Measurements from ENCODE around the gene GSG1L. TPM values are rescaled to one million over a fixed set of nuclear protein-coding genes. Genes with fewer than 3 reads are reported as not detected.

The GSG1L gene
- total RNA-seq, 5 donors from 2014 or later (not counting 1 experiment from before 2014, with no cell fraction given) = not detected

GRCh38 chr16:27793249-27793622 lies 270.3 kb downstream of the GSG1L start:
- ATAC-seq (replicated peaks in 1 of 4) (no peak), DNase-seq (no peak)
- Mint-ChIP-seq H3K4me3 (no peak overlapping the region), H3K4me1 (no peaks in the 10 kb centered on the region), H3K9me3 (peaks cover 0 to 3% (median 0%) of the 10 kb centered on the region in 3 donors), H3K36me3 (no peaks in the 10 kb centered on the region), H3K27me3 (peaks cover 7 to 14% of the 10 kb centered on the region in 2 donors), H3K27ac (no peak overlapping the region)
- Histone ChIP-seq H3K36me3 (ENCODE audit: control insufficient read depth in 2 of 2, extremely low read depth in 1 of 2, insufficient read depth in 1 of 2, low read length in 1 of 2) (no peaks in the 10 kb centered on the region), H3K27me3 (replicated peaks in 1 of 2; ENCODE audit: control insufficient read depth in 2 of 2, extremely low read depth in 1 of 2, insufficient read depth in 2 of 2, low read length in 1 of 2) (peaks cover 0 to 21% of the 10 kb centered on the region in 2 experiments), H3K4me3 (ENCODE audit: control insufficient read depth in 1 of 2, extremely low read depth in 1 of 2, low read length in 1 of 2) (no peak overlapping the region), H3K4me1 (ENCODE audit: control insufficient read depth in 1 of 2, extremely low read depth in 1 of 2, insufficient read depth in 2 of 2, low read length in 2 of 2) (no peaks in the 10 kb centered on the region), H3K9me3 (no peaks in the 10 kb centered on the region), H3K27ac (ENCODE audit: low read length) (no peak overlapping the region)
- POLR2A ChIA-PET = no interaction called here
- CTCF ChIA-PET = no interaction called here

- H3K36me3 Mint-ChIP-seq = no peaks in the 10 kb centered on the region
- no peak overlapping the region for H3K27ac ChIP-seq (ENCODE audit: low read length)
- H3K36me3 ChIP-seq (ENCODE audit: control insufficient read depth in 2 of 2, extremely low read depth in 1 of 2, insufficient read depth in 1 of 2, low read length in 1 of 2) = no peaks in the 10 kb centered on the region
- DNase-seq (no peak), ATAC-seq (replicated peaks in 1 of 4) (no peak)
- no peak overlapping the region for H3K27ac Mint-ChIP-seq
- H3K4me1 ChIP-seq (ENCODE audit: control insufficient read depth in 1 of 2, extremely low read depth in 1 of 2, insufficient read depth in 2 of 2, low read length in 2 of 2) = no peaks in the 10 kb centered on the region
- H3K4me3 ChIP-seq (ENCODE audit: control insufficient read depth in 1 of 2, extremely low read depth in 1 of 2, low read length in 1 of 2) = no peak overlapping the region
- H3K9me3 Mint-ChIP-seq = peaks cover 0 to 3% (median 0%) of the 10 kb centered on the region in 3 donors
- WGBS (ENCODE audit: insufficient coverage) = 73% methylated on average over 3 of the region's 7 CpGs
- ChIA-PET POLR2A (no interaction called here), CTCF (no interaction called here)
- H3K4me1 Mint-ChIP-seq = no peaks in the 10 kb centered on the region
- no peaks in the 10 kb centered on the region for H3K9me3 ChIP-seq
- peaks cover 4 to 14% of the 10 kb centered on the region in 2 donors for H3K27me3 Mint-ChIP-seq
- peaks cover 0 to 21% of the 10 kb centered on the region in 2 experiments for H3K27me3 ChIP-seq (replicated peaks in 1 of 2; ENCODE audit: control insufficient read depth in 2 of 2, extremely low read depth in 1 of 2, insufficient read depth in 2 of 2, low read length in 1 of 2)
- H3K4me3 Mint-ChIP-seq = no peak overlapping the region
These were observed 270.8 kb downstream of the GSG1L start for GRCh38 chr16:27792486-27793248.

GRCh38 chr16:27791404-27791719 lies 272.2 kb downstream of the GSG1L start:
- ATAC-seq (replicated peaks in 1 of 4) = no peak
- Histone ChIP-seq H3K4me1 (ENCODE audit: control insufficient read depth in 1 of 2, extremely low read depth in 1 of 2, insufficient read depth in 2 of 2, low read length in 2 of 2) (no peaks in the 10 kb centered on the region), H3K27me3 (replicated peaks in 1 of 2; ENCODE audit: control insufficient read depth in 2 of 2, extremely low read depth in 1 of 2, insufficient read depth in 2 of 2, low read length in 1 of 2) (peaks cover 0 to 19% of the 10 kb centered on the region in 2 experiments), H3K36me3 (ENCODE audit: control insufficient read depth in 2 of 2, extremely low read depth in 1 of 2, insufficient read depth in 1 of 2, low read length in 1 of 2) (no peaks in the 10 kb centered on the region), H3K9me3 (no peaks in the 10 kb centered on the region), H3K4me3 (ENCODE audit: control insufficient read depth in 1 of 2, extremely low read depth in 1 of 2, low read length in 1 of 2) (no peak overlapping the region), H3K27ac (ENCODE audit: low read length) (no peak overlapping the region)
- peaks cover 4 to 9% of the 10 kb centered on the region in 2 donors for H3K27me3 Mint-ChIP-seq
- no peaks in the 10 kb centered on the region for H3K4me1 Mint-ChIP-seq
- DNase-seq = no peak
- no peaks in the 10 kb centered on the region for H3K36me3 Mint-ChIP-seq
- ChIA-PET POLR2A (no interaction called here), CTCF (no interaction called here)
- no peak overlapping the region for H3K4me3 Mint-ChIP-seq
- H3K9me3 Mint-ChIP-seq = peaks cover 0 to 3% (median 0%) of the 10 kb centered on the region in 3 donors
- 81% methylated on average over 6 of the region's 6 CpGs for WGBS (ENCODE audit: insufficient coverage)
- H3K27ac Mint-ChIP-seq = no peak overlapping the region

GRCh38 chr16:27790546-27791403 lies 272.7 kb downstream of the GSG1L start:
- Mint-ChIP-seq H3K9me3 (peaks cover 0 to 2% (median 0%) of the 10 kb centered on the region in 3 donors), H3K27ac (no peak overlapping the region), H3K36me3 (no peaks in the 10 kb centered on the region), H3K4me1 (no peaks in the 10 kb centered on the region), H3K4me3 (no peak overlapping the region), H3K27me3 (peaks cover 2 to 6% of the 10 kb centered on the region in 2 donors)
- Histone ChIP-seq H3K27ac (ENCODE audit: low read length) (no peak overlapping the region), H3K9me3 (no peaks in the 10 kb centered on the region), H3K27me3 (replicated peaks in 1 of 2; ENCODE audit: control insufficient read depth in 2 of 2, extremely low read depth in 1 of 2, insufficient read depth in 2 of 2, low read length in 1 of 2) (peaks cover 0 to 13% of the 10 kb centered on the region in 2 experiments), H3K36me3 (ENCODE audit: control insufficient read depth in 2 of 2, extremely low read depth in 1 of 2, insufficient read depth in 1 of 2, low read length in 1 of 2) (no peaks in the 10 kb centered on the region), H3K4me3 (ENCODE audit: control insufficient read depth in 1 of 2, extremely low read depth in 1 of 2, low read length in 1 of 2) (no peak overlapping the region), H3K4me1 (ENCODE audit: control insufficient read depth in 1 of 2, extremely low read depth in 1 of 2, insufficient read depth in 2 of 2, low read length in 2 of 2) (no peaks in the 10 kb centered on the region)
- CTCF ChIA-PET = no interaction called here
- WGBS (ENCODE audit: insufficient coverage) = 92% methylated on average over 12 of the region's 12 CpGs
- ATAC-seq (replicated peaks in 1 of 4) = no peak
- no peak for DNase-seq
- POLR2A ChIA-PET = no interaction called here

GRCh38 chr16:27789595-27790241 lies 273.8 kb downstream of the GSG1L start:
- Histone ChIP-seq H3K4me3 (ENCODE audit: control insufficient read depth in 1 of 2, extremely low read depth in 1 of 2, low read length in 1 of 2) (no peak overlapping the region), H3K36me3 (ENCODE audit: control insufficient read depth in 2 of 2, extremely low read depth in 1 of 2, insufficient read depth in 1 of 2, low read length in 1 of 2) (no peaks in the 10 kb centered on the region), H3K4me1 (ENCODE audit: control insufficient read depth in 1 of 2, extremely low read depth in 1 of 2, insufficient read depth in 2 of 2, low read length in 2 of 2) (no peaks in the 10 kb centered on the region), H3K27ac (ENCODE audit: low read length) (no peak overlapping the region), H3K27me3 (replicated peaks in 1 of 2; ENCODE audit: control insufficient read depth in 2 of 2, extremely low read depth in 1 of 2, insufficient read depth in 2 of 2, low read length in 1 of 2) (peaks cover 0 to 13% of the 10 kb centered on the region in 2 experiments), H3K9me3 (no peaks in the 10 kb centered on the region)
- H3K27ac Mint-ChIP-seq = no peak overlapping the region
- peaks cover 0 to 2% of the 10 kb centered on the region in 2 donors for H3K27me3 Mint-ChIP-seq
- DNase-seq (no peak), ATAC-seq (replicated peaks in 1 of 4) (no peak)
- ChIA-PET POLR2A (no interaction called here), CTCF (no interaction called here)
- no peaks in the 10 kb centered on the region for H3K4me1 Mint-ChIP-seq
- 60% methylated on average over 2 of the region's 2 CpGs for WGBS (ENCODE audit: insufficient coverage)
- H3K4me3 Mint-ChIP-seq = no peak overlapping the region
- H3K9me3 Mint-ChIP-seq = no peaks in the 10 kb centered on the region
- H3K36me3 Mint-ChIP-seq = no peaks in the 10 kb centered on the region

GRCh38 chr16:27789150-27789549 lies 274.4 kb downstream of the GSG1L start:
- Histone ChIP-seq H3K36me3 (ENCODE audit: control insufficient read depth in 2 of 2, extremely low read depth in 1 of 2, insufficient read depth in 1 of 2, low read length in 1 of 2) (no peaks in the 10 kb centered on the region), H3K27me3 (replicated peaks in 1 of 2; ENCODE audit: control insufficient read depth in 2 of 2, extremely low read depth in 1 of 2, insufficient read depth in 2 of 2, low read length in 1 of 2) (peaks cover 0 to 13% of the 10 kb centered on the region in 2 experiments), H3K4me3 (ENCODE audit: control insufficient read depth in 1 of 2, extremely low read depth in 1 of 2, low read length in 1 of 2) (no peak overlapping the region), H3K9me3 (no peaks in the 10 kb centered on the region), H3K4me1 (ENCODE audit: control insufficient read depth in 1 of 2, extremely low read depth in 1 of 2, insufficient read depth in 2 of 2, low read length in 2 of 2) (no peaks in the 10 kb centered on the region), H3K27ac (ENCODE audit: low read length) (no peak overlapping the region)
- no peak for ATAC-seq (replicated peaks in 1 of 4)
- peaks cover 0 to 2% of the 10 kb centered on the region in 2 donors for H3K27me3 Mint-ChIP-seq
- no peak overlapping the region for H3K27ac Mint-ChIP-seq
- no peaks in the 10 kb centered on the region for H3K9me3 Mint-ChIP-seq
- H3K4me1 Mint-ChIP-seq = no peaks in the 10 kb centered on the region
- H3K36me3 Mint-ChIP-seq = no peaks in the 10 kb centered on the region
- WGBS (ENCODE audit: insufficient coverage) = 100% methylated on average over 1 of the region's 1 CpG
- DNase-seq = no peak
- CTCF ChIA-PET = no interaction called here
- POLR2A ChIA-PET = no interaction called here
- H3K4me3 Mint-ChIP-seq = no peak overlapping the region
